ENCODE measurements around the gene PNLIPRP2.

Gene PNLIPRP2

DNA sequence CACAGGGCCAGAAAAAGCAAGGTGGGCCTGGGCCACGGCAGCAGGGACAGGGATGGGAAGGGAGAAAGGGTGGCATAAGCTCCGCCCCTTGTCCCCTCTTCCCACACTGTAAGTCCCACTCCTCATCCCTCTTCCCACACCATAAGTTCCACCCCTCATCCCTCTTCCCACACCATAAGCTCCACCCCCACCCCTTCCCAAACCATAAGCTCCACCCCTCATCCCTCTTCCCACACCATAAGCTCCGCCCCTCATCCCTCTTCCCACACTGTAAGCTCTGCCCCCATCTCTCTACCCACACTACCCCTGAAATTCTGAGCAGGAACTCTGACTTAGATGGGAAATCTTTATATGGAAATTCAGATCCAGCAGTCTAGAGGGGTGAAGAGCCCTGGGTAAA, 65.9 kb downstream of the PNLIPRP2 start:
- no peak for FAIRE-seq

DNA sequence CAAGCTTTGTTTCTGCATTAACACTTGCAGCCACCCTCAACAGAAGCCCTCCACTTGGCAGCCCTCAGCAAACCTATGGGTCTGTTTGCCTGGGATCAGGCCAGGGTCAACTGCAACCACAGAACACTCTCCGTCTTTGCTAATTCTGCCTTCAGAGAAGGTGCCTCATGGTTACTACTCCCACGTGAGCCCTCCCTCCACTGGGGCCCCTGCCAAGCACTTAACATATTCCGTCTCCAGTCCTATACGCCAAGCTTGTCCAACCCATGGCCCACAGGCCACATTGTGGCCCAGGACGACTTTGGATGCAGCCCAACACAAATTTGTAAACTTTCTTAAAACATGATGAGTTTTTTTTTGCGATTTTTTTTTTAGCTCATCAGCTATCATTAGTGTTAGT, 66.9 kb downstream of the PNLIPRP2 start:
- FAIRE-seq, result no peak

DNA sequence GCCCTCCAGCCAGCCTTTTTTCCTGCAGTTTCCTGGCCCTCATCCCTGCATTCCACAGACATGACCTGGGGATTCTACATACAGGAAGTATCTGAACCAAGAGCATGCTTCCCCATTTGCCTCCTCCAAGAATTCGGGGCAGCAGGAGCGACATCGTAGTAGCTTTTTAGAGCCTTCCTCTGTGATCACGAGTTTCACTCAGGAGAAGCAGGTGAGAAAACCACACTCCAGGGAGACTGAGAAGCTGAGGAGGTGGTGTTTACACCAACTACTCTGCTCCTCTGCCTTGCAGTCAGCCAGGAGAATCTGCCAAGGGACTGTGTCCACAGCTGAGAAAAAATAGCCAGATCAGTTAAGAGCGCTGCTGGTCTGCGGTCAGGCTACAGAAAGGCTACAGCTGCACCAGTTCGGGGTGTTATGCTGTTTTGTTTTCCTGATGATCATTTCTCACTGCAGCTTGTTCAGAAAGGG, 67.5 kb downstream of the PNLIPRP2 start:
- no peak for FAIRE-seq

DNA sequence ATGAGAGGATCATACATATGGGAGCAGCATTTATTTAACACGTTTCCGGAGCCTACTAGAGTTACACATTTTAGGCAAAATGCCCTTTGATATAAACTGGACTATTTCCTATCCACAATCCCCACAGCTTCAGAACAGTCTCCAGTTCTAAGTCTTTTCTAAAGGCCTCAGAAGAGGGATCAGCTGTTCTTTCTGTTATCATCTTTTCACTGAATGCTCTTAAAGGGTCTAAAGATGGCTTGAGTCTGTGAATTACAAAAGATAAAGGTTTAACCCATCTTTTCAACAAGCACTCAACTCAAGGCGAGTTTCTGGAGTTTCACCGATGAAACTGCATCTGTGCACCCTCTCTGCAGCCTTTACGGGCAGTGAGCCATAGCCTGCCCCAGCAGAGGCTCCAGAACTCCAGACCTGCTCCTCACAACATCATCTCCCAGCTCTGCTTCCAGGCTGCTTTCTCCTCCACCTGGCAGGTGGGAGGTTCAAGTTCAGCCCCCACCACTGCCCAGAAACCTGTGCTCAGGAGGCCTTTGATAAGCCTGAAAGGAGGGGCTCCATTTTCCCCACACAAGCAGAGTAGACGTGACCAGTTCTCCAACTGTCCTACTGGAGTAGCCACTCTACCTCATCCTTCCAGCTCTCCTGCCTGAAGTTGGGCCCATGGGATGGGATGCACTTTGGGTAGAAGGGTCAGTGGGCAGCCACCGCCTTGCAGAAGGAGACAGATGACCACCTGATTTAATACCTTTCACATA, 68.2 kb downstream of the PNLIPRP2 start:
- no peak for FAIRE-seq

DNA sequence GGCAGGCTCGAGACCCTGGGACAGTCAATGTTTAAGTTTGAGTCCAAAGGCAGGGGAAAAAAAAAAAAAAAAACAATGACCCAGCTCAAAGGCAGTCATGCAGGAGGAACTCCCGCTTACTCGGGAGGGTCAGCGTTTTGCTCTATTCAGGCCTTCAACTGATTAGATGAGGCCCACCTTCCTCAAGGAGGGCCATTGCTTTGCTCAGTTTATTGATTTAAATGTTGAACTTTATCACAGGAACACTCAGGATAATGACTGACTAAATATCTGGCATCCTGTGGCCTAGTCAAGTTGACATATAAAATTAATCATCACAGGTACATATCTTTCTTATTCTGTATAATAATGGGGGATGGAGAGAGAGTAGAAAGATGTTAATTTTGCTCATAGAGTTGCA, 69.0 kb downstream of the PNLIPRP2 start:
- FAIRE-seq, result no peak

DNA sequence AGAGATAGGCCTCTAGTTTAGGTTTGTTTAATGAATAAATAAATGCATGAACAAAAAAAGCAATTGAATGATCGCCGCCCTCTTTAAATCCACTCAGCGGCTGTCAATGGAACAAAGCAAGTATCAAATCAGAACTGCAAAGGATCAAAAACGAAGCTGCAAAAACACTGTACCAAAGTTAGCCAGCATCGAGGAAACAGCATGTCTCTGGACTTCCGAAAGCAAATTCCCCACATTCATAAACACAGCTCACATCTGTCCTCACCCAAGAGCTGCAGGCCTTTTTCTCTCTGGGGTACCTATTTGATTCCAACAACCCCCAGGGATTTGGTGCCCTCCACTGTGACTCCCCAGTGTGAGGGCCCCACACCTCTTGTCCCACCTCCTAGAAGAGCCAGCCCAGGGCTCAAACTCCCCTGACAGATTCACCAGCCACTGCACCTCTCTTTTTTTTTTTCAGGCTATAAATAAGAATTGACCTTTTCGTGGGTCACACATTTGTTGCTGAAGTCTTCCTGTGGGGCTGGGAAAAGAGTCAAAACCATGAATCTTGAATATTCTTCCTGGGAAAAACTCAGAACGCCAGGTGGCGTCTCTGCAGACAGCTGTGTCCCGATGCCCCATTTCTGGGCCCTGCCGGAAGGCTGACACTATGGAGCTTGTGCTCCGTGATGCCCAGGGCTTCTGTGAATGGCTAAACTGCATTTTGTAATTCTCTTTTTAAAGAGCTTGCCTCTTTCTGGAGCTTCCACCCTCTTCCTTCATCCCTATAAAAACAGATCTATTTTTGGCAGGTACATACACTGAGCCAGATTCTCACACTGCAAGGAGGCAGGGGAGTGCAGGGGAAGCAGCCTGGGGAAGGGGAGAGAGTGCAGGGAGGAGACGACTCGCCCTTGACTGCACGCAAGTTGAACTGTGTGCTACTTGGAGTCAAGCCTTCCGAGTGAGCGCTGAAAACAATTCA, 69.9 kb downstream of the PNLIPRP2 start:
- no peak for FAIRE-seq

DNA sequence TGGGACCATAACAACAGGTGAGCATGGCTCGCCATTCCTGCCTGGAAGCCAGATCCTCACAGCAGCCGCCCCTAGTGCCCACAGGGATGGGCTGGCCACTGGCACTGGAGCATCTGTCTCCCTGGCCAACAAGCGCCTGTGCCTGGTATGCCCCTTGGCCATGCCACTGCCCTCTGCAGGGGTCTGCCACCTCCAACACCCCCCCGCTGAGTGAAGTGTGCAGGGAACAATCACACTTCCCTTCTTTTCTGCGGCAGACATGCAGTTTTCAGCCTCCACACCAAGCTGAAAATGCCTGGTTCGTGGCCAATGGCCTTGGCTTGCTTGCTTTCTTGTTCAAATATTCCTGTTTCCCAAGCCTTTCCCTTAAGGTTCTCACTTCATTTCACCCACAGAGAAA, 70.9 kb downstream of the PNLIPRP2 start:
- no peak for FAIRE-seq

DNA sequence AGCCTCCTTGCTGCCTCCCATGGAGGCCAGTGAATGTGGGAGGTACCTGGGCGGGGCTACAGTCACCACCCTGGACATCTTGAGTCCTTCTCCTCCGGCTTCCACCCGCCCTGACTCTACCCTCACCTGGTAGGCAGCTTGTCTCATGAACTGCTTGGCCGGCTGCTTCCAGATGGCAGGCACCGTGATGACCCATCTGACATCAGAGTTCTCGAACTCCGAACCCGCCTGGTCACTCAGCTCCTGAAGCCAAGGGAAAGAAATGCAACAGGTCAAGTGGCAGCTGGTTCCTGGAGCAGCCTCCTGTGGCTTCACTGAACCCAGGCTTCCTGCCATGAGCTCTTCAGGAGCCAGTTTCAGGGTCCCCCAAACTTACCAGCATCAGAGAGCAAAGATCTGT, 71.5 kb downstream of the PNLIPRP2 start:
- no peak for FAIRE-seq

DNA sequence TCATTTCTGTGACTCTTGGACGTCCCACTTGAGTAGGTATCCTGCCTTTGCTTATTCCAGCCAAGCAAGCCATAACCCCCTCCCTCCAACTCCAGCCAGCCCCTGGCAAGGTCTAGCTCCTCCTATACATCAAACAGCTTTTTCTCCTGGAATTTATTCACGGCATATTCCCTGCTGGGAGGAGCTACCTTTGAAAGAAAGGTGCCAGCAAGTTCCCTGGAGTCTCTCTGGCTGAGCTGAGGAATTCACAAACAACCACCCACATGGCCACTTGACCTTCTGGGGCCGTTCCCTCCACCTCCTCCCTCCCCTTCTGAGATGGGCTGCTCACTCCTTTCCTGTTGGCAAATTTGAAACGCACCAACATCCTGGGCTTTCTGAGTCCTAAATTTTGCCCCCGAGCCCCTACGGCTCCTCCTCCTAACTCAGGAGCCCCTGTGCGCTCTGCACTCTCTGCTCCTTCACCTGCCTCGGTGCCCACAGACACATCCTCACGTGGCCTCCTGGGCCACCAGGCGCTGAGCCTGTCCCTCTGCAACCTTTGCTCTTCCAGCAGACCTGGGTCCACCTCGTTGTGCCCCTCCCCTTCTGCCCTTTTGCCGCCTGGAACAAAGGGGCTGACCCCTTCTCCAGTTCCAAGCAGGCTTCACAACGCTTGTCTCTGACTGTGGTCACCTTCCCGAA, 73.6 kb downstream of the PNLIPRP2 start:
- FAIRE-seq, result no peak

All from A204.1 (cell line).